ENCODE results near the gene EBI3. TPM values are rescaled to one million over a fixed set of nuclear protein-coding genes. Genes with fewer than 3 reads are reported as not detected.

EBI3 gene
- polyA plus RNA-seq (2012; rRNA removed) = 3.6 and 3.7 TPM in 2 replicates
- polyA plus RNA-seq (2012; cell fraction: cytosol; rRNA removed) = 2.1 and 2.6 TPM in 2 replicates
- 2.1 and 2.9 TPM in 2 replicates for polyA plus RNA-seq (2012; cell fraction: nucleus; rRNA removed)

DNA sequence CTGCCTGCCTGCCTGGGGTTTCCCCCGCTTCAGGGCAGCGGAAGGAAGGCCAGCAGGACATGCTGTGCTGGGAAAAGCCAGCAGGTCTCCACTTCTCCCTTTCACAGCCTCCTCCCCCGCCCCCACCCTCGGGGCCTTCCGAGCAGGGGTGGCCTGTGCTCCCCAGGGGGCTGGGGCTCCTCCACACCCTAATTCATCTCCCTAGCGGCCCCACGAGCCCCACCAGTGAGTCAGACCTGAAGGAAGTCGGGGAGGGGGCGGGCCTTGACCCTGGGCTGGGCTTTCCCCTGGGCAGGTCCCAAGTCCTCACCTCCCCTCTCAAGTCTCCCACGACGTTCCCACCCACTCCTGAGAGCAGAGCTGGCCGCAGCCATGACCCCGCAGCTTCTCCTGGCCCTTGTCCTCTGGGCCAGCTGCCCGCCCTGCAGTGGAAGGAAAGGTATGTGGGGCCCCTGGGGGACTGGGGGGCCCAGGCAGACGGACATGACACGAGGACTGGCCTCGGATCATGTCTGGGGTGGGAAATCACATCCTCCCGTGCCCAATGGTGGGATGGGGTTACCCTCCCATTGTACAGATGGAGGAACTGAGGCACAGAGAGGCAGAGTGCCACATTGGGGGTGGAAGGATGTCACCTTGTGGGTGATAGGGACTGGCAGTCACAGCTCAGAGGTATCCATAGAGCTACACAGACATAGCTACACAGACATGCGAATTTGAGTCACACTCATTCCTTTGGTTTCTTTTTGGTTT is at the start of gene EBI3:
EBI3 (plus strand) TSS at position 345 of the 753 bp plus-strand sequence; CDS start at position 373, 28 bp downstream.
- CTCF ChIA-PET = interaction anchor here (1.4 kb wide), 1 partner anchor 25 kb away, joined by 3 read pairs; no protein-coding TSS in a partner anchor
- Histone ChIP-seq H3K79me2 (ENCODE audit: insufficient read depth) (no peaks in the 10 kb centered on the region), H4K20me1 (ENCODE audit: insufficient read depth) (no peaks in the 10 kb centered on the region), H3K9ac (no peak within 1 kb of the TSS), H3K9me3 (no peaks in the 10 kb centered on the region), H3K36me3 (replicated peaks in 1 of 2; ENCODE audit: control insufficient read depth in 1 of 2, insufficient read depth in 2 of 2, low read length in 1 of 2) (no peaks in the 10 kb centered on the region), H3K4me3 (ENCODE audit: low read depth in 2 of 2, low read length in 1 of 2) (no peak within 1 kb of the TSS), H3K27me3 (ENCODE audit: insufficient read depth) (no peaks in the 10 kb centered on the region; the same call in 1 of the 2 replicates), H3K9me2 (no peaks in the 10 kb centered on the region), H3K4me2 (peak within 1 kb of the TSS; percentile 62), H3K27ac (ENCODE audit: low read depth in 2 of 2, low read length in 1 of 2) (no peak within 1 kb of the TSS), H3F3A (replicated peaks; ENCODE audit: insufficient read depth) (no peaks in the 10 kb centered on the region), H3K4me1 (ENCODE audit: control insufficient read depth in 1 of 2, insufficient read depth in 2 of 2, low read depth in 1 of 2, low read length in 1 of 2) (peaks cover 0 to 3% of the 10 kb centered on the region in 2 experiments; a peak in 2 of 4 replicates), H2AFZ (ENCODE audit: low read depth) (no peak within 1 kb of the TSS)
- no peak for DNase-seq
- WGBS (ENCODE audit: low lambda C conversion rate) = 10% methylated on average over 15 of the region's 19 CpGs
- POLR2A ChIA-PET = no interaction called here
- TF ChIP-seq MXI1 (IDR thresholded peaks at IDR 0.05; ENCODE audit: low read depth, low read length) = no peak

DNA sequence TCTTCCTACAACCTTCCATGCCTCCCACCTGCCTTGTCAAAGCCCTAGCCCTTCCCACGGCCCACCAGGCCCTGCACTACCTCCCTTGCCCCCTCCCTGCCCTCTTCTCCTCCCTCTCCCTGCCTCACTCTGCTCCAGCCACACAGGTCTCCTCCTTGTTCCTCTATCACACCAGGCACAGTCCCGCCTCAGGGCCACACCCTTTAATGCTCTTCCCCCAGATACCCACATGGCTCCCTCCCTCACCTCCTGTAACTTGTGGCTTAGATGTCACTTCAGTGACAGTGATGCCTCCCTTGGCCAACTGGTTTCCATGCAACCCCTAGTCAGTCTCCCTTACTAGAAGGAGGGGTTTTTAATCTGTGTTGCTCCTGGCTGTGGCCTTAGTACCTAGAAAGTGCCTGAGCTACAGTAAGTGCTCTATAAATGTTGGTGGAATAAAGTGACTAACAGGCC is 48.2 kb upstream of the EBI3 start:
- 89% methylated on average over 2 of the region's 2 CpGs for WGBS (ENCODE audit: low lambda C conversion rate)
- DNase-seq = no peak
- Histone ChIP-seq H2AFZ (ENCODE audit: low read depth) (no peak overlapping the region), H3K9ac (no peak overlapping the region), H3K79me2 (ENCODE audit: insufficient read depth) (peaks cover 16% of the 10 kb centered on the region; the same call in 1 of the 2 replicates), H3K27me3 (ENCODE audit: insufficient read depth) (no peaks in the 10 kb centered on the region), H3F3A (replicated peaks; ENCODE audit: insufficient read depth) (no peaks in the 10 kb centered on the region), H3K9me2 (no peaks in the 10 kb centered on the region), H3K4me3 (ENCODE audit: low read depth in 2 of 2, low read length in 1 of 2) (peak overlapping the region; percentile 76 to 99; a peak in 3 of 4 replicates), H3K4me2 (peak overlapping the region; percentile 96), H3K27ac (ENCODE audit: low read depth in 2 of 2, low read length in 1 of 2) (no peak overlapping the region), H3K4me1 (ENCODE audit: control insufficient read depth in 1 of 2, insufficient read depth in 2 of 2, low read depth in 1 of 2, low read length in 1 of 2) (peaks cover 0 to 7% of the 10 kb centered on the region in 2 experiments; a peak in 1 of 4 replicates), H4K20me1 (ENCODE audit: insufficient read depth) (no peaks in the 10 kb centered on the region), H3K9me3 (no peaks in the 10 kb centered on the region), H3K36me3 (replicated peaks in 1 of 2; ENCODE audit: control insufficient read depth in 1 of 2, insufficient read depth in 2 of 2, low read length in 1 of 2) (peaks cover 0 to 5% of the 10 kb centered on the region in 2 experiments)
- ChIA-PET CTCF (no interaction called here), POLR2A (no interaction called here)
- TF ChIP-seq YY1 (IDR thresholded peaks at IDR 0.05; ENCODE audit: low read depth) (no peak), ELF1 (IDR thresholded peaks at IDR 0.05) (no peak), TAF1 (IDR thresholded peaks at IDR 0.05; ENCODE audit: borderline replicate concordance, low read depth, low read length) (no peak), GABPA (IDR thresholded peaks at IDR 0.05; ENCODE audit: low read depth) (no peak), MXI1 (IDR thresholded peaks at IDR 0.05; ENCODE audit: low read depth, low read length) (no peak), MEF2A (IDR thresholded peaks at IDR 0.05; ENCODE audit: borderline replicate concordance, low read depth) (no peak), NRF1 (IDR thresholded peaks at IDR 0.05; ENCODE audit: low read depth, low read length) (no peak), POLR2AphosphoS5 (IDR thresholded peaks at IDR 0.05; ENCODE audit: low read depth, low read length) (no peak), EP300 (IDR thresholded peaks at IDR 0.05; ENCODE audit: borderline replicate concordance in 1 of 2, low read depth in 1 of 2, low read length in 1 of 2) (no peak), SIN3A (IDR thresholded peaks at IDR 0.05; ENCODE audit: borderline replicate concordance, low read depth, low read length) (no peak), TCF12 (IDR thresholded peaks at IDR 0.05) (no peak), SMC3 (IDR thresholded peaks at IDR 0.05; ENCODE audit: low read depth, low read length) (no peak), TEAD4 (IDR thresholded peaks at IDR 0.05; ENCODE audit: borderline replicate concordance, insufficient read depth) (no peak), RFX5 (IDR thresholded peaks at IDR 0.05; ENCODE audit: low read length) (no peak), RXRA (IDR thresholded peaks at IDR 0.05; ENCODE audit: borderline replicate concordance, low read depth) (no peak)
- TF ChIP-seq, protein P1, sequence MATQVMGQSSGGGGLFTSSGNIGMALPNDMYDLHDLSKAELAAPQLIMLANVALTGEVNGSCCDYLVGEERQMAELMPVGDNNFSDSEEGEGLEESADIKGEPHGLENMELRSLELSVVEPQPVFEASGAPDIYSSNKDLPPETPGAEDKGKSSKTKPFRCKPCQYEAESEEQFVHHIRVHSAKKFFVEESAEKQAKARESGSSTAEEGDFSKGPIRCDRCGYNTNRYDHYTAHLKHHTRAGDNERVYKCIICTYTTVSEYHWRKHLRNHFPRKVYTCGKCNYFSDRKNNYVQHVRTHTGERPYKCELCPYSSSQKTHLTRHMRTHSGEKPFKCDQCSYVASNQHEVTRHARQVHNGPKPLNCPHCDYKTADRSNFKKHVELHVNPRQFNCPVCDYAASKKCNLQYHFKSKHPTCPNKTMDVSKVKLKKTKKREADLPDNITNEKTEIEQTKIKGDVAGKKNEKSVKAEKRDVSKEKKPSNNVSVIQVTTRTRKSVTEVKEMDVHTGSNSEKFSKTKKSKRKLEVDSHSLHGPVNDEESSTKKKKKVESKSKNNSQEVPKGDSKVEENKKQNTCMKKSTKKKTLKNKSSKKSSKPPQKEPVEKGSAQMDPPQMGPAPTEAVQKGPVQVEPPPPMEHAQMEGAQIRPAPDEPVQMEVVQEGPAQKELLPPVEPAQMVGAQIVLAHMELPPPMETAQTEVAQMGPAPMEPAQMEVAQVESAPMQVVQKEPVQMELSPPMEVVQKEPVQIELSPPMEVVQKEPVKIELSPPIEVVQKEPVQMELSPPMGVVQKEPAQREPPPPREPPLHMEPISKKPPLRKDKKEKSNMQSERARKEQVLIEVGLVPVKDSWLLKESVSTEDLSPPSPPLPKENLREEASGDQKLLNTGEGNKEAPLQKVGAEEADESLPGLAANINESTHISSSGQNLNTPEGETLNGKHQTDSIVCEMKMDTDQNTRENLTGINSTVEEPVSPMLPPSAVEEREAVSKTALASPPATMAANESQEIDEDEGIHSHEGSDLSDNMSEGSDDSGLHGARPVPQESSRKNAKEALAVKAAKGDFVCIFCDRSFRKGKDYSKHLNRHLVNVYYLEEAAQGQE (IDR thresholded peaks at IDR 0.05; ENCODE audit: low read depth, low read length) = no peak
- TF ChIP-seq, protein P2, sequence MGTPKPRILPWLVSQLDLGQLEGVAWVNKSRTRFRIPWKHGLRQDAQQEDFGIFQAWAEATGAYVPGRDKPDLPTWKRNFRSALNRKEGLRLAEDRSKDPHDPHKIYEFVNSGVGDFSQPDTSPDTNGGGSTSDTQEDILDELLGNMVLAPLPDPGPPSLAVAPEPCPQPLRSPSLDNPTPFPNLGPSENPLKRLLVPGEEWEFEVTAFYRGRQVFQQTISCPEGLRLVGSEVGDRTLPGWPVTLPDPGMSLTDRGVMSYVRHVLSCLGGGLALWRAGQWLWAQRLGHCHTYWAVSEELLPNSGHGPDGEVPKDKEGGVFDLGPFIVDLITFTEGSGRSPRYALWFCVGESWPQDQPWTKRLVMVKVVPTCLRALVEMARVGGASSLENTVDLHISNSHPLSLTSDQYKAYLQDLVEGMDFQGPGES (IDR thresholded peaks at IDR 0.05; ENCODE audit: low read depth, low read length) = no peak
- TF ChIP-seq, protein P3, sequence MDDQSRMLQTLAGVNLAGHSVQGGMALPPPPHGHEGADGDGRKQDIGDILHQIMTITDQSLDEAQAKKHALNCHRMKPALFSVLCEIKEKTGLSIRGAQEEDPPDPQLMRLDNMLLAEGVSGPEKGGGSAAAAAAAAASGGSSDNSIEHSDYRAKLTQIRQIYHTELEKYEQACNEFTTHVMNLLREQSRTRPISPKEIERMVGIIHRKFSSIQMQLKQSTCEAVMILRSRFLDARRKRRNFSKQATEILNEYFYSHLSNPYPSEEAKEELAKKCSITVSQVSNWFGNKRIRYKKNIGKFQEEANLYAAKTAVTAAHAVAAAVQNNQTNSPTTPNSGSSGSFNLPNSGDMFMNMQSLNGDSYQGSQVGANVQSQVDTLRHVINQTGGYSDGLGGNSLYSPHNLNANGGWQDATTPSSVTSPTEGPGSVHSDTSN (IDR thresholded peaks at IDR 0.05) = no peak

Measured in SK-N-SH (cell line).